NCI-H128 (cell line): Measurements from ENCODE around the gene PNO1.

Experiments used
- DNase-seq: peaks from one replicate; lab custom pipeline; 2025; ENCODE audit not compliant: unreplicated experiment; lab: John Stamatoyannopoulos, UW

PNO1 gene

GRCh38 chr2:68193144-68193543 is 35.5 kb downstream of the PNO1 start:
- no peak for DNase-seq

DNA sequence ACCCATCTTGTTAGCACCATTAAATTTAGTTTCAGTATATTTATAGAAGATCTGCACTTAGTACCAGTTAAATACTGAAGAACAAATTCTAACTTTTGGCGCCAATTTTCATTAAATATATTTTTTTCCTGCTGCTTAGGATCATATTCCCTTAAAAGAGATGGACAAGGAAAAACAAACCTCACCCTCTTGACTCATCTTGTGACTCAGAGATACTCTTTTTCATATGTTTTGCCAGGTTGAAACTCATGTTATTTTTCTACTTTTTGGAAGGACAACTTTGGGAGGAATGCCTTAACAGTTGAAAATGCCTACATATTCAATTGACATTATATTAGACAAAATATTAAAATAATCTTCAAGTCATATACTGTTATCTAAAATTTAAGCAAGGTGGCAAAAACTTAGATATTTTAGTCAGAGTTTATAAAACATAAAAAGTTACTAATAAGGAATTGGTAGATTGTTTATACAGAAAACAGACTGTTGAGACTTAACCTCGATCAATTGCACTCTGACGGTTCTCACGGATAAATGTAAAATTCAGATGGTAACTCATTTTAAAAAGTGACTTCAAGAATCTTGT is 36.2 kb downstream of the PNO1 start:
- no peak for DNase-seq

DNA sequence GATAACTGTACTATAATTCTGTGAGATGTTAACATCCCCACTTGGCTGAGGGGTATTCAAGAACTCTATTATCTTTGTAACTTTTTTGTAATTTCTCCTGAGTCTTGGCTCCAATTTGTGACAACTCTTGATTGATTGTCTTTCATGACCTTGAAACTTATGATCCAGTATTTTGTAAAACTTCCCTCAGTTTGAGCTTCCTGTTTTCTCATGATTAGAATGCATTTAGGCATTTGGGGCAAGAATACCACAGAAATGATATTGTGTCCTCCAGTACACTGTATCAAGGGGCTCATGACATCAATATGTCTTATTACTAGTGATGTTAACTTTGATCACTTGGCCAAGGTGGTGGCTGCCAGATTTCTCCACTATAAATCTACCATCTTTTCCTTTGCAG is 37.4 kb downstream of the PNO1 start:
- DNase-seq: no peak

- no peak for DNase-seq
These were observed 38.5 kb downstream of the PNO1 start for GRCh38 chr2:68196120-68196716.

DNA sequence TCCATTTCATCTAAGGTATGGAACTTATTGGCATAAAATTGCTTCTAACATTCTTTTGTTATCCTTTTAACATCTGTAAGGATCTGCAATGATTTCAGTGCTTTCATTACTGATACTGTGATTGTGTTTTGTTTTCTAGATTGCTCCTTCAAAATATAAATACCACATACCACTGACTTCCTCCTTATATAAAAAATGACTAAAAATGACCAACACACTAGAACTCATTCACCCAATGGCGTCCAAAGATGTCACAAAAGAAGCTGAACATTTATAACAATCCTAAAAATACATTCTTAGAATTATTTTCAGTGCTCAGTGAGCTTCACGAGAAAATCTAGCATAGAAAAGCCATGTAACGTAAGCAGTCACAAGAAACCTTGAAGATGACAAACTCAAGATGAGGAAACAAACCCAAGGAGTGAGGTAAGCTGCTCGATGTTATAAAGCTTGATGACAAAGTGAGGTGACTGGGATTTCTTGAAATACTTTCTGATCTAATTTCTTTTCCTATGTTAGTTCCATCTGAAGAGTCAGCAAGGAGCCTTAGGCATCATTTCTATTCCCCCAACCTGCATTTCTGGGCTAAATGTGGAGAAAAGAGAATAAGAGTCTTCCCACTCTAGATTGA is 42.6 kb downstream of the PNO1 start:
- DNase-seq: no peak

DNA sequence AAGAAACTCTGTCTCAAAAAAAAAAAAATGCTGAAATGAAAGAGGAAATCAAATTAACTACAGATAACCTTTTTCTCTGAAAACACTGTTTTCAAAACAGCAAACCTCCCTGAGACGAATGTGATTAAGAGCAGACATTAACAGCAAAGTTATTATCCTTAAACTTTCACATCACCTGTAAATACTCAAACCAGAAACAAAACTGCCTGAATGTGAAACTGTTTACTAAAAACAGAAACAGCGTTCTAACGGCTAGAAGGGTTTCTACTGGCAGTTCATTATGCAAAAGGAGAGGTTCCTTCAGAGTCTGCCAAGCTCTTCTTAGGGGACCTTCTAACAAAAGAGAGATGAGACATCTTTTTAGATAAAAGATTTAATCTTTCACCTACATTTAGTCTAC is 45.9 kb downstream of the PNO1 start:
- no peak for DNase-seq

DNA sequence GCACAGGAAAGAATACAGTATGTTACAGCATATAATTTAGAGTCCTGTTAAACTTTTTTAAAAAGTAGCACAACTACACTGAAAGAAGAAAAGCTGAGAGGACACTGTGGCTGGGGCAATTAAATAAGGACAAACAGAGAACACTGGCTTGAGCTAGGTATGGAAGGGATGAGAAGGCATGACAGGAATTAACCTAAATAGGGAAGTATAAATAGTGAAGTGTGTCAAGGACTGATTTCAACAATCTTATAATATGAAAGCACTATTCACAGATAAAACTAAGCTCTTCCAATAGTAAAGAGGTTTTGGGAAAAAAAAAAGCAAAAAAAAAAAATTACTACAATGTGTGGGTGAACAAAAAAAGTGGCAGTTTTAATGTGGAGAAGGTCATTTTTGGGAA is 49.1 kb downstream of the PNO1 start:
- DNase-seq: no peak

DNA sequence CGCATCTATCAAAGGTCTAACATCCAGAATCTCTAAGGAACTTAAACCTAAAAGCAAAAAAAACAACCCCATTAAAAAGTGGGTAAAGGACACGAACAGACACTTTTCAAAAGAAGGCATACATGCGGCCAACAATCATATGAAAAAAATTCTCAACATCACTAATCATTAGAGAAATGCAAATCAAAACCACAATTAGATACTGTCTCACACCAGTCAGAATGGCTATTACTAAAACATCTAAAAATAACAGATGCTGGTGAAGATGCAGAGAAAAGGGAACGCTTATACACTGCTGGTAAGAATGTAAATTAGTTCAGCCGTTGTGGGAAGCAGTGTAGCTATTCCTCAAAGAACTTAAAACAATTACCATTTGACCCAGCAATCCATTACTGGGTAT is 56.7 kb downstream of the PNO1 start:
- no peak for DNase-seq

GRCh38 chr2:68216454-68217310 is 59.0 kb downstream of the PNO1 start:
- no peak for DNase-seq

DNA sequence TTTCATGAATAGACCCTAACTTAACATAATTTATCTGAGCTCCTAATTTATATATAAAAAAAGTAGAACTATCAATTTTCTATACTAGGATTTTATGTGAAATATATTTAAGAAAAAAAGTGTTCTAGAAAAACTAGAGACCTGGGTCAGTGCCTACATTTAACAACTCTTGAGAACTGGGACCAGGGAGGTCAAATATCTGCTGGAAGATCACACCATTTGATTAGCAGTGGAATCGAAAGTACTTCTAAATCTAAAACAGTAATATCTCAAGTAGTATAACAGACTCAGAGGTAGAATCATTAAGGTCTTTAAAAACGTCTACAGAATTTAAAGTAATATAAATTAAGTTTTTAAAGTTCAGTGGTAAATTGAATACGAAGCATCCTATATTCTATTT is 60.0 kb downstream of the PNO1 start:
- no peak for DNase-seq

DNA sequence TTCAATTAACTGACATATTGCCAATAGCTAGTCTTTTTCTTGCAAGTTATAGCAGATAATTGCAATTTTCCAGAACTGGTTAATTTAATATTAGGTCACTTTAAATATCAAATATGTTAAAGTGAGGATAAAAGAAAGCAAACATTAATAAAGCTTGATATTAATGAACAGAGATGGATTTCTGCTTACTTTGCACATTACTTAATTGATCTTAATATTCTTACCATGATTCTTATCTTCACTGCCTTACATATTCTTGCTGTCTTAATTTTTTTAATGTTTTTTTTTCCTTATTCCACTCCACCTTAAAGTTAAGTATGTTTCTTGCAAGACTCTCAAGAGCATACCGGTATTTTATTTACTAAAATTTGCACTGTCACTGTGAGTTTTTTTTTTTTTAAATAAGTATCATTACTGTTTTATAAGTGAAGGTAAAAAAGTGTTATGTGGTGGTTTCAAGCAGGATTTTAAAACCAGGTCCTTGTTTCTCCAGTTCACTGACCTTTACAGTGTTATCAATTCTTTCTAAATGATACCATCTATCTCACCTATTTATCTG is 60.7 kb downstream of the PNO1 start:
- DNase-seq: no peak

- no peak for DNase-seq
These were observed 64.6 kb downstream of the PNO1 start for GRCh38 chr2:68222287-68222686.

DNA sequence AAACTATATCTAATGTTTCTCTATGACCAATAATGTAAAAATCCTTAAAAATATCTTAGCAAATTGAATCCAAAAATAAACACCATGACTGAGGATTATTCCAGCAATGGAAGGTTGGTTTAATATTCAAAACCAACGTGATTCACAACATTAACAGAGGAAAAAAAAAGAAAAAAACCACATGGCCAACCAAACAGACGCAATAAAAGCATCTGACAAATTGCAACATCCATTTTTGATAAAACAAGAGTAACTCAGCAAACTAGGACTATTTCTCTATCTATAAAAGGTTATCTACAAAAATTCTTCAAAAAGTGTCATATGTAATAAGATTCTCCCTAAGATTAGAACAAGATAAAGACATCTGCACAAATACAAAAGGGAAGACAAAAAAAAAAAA is 65.7 kb downstream of the PNO1 start:
- DNase-seq: no peak

DNA sequence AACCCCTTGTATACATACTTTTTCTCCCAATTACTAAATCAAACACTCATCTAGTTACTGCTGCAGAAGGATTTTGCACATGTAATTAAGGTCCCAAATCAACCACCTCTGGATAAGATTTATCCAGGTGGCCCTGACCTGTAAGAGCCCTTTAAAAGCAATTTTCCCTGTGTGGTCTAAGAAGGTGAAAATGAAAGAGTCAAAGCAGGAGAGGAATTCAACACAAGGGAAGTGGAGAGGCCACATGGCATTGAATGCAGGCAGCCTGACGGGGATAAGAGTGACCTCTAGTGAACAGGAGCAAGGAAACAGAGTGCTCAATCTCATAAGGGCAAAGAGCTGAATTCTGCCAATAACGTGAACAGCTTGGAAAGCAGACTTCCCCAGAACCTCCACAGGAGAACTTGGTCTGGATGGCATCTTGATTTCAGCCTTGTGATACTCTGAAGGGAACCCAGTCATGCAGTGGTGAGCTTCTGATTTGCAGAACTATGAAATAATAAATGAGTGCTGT is 67.5 kb downstream of the PNO1 start:
- no peak for DNase-seq
